OCI-LY3 (cell line): ENCODE data around the gene SLC6A9.

Source experiments
- H2AFZ ChIP-seq: fragments of 200-600, 300-600 bp; shearing (Covaris generic); 2 replicates; pipeline ENCODE4 v1.6.0; 2014; ENCODE audit warnings: antibody characterized with exemption, low read depth, low read length
- H3K27ac ChIP-seq: fragments of 200-600, 300-600 bp; sonication (generic); 2 replicates; pipeline ENCODE4 v1.5.1; 2014; ENCODE audit warnings: mild to moderate bottlenecking, low read length, moderate library complexity, mixed read lengths
- H3K27me3 ChIP-seq: fragments of 200-600, 300-600 bp; sonication (generic); 2 replicates; pipeline ENCODE4 v1.6.1; 2014; ENCODE audit warnings: low read depth, low read length, mixed read lengths
- H3K36me3 ChIP-seq: fragments of 200-600, 300-600 bp; sonication (generic); replicated peaks from 2 replicates; pipeline ENCODE3; 2014; ENCODE audit warnings: low read depth, low read length, mixed read lengths
- H3K4me1 ChIP-seq: fragments of 300-600, 200-600 bp; sonication (generic); 2 replicates; pipeline ENCODE4 v1.6.1; 2014; ENCODE audit warnings: low read length, mixed read lengths
- H3K4me2 ChIP-seq: fragments of 200-600, 300-600 bp; sonication (generic); 2 replicates; pipeline ENCODE4 v1.6.1; 2014; ENCODE audit warnings: low read length, mixed read lengths
- H3K4me3 ChIP-seq: fragments of 300-600, 200-600 bp; sonication (generic); 2 replicates; pipeline ENCODE4 v1.5.1; 2014; ENCODE audit warnings: antibody characterized with exemption, mild to moderate bottlenecking, low read length, moderate library complexity
- H3K79me2 ChIP-seq: fragments of 300-600, 200-600 bp; shearing (Covaris generic); 2 replicates; pipeline ENCODE4 v1.6.1; 2014; ENCODE audit warnings: mild to moderate bottlenecking, low read length, mixed read lengths
- H3K9ac ChIP-seq: fragments of 300-600, 200-600 bp; shearing (Covaris generic); 2 replicates; pipeline ENCODE4 v1.6.0; 2014; ENCODE audit warnings: mild to moderate bottlenecking, low read length, moderate library complexity
- H3K9me3 ChIP-seq: fragments of 200-600, 300-600 bp; shearing (Covaris generic); 2 replicates; pipeline ENCODE4 v1.6.1; 2014; ENCODE audit warnings: low read length, mixed read lengths; ENCODE audit not compliant: insufficient read depth
- H4K20me1 ChIP-seq: fragments of 200-600, 300-600 bp; sonication (generic); 2 replicates; pipeline ENCODE4 v1.6.1; 2016; ENCODE audit warnings: low read length, mixed read lengths; ENCODE audit not compliant: insufficient read depth
- CTCF ChIP-seq: fragments of 200-600, 300-600 bp; sonication (generic); IDR thresholded peaks from 2 replicates; pipeline ENCODE4 v1.5.1; 2014; ENCODE audit warnings: antibody characterized with exemption, low read length, low read depth
- EZH2phosphoT487 ChIP-seq: fragments of 200-600 bp; shearing (Covaris generic); IDR thresholded peaks from 2 replicates; pipeline ENCODE4 v1.6.1; 2018; ENCODE audit warnings: antibody characterized with exemption, mixed run types, low read depth

Gene SLC6A9

GRCh38 chr1:44062656-44063179, 31.5 kb upstream of the SLC6A9 start:
- H3K27me3 ChIP-seq, result peaks cover 8% of the 10 kb centered on the region; the same call in 1 of the 2 replicates
- no peaks in the 10 kb centered on the region for H3K36me3 ChIP-seq

GRCh38 chr1:44061857-44062256, 30.6 kb upstream of the SLC6A9 start:
- no peak overlapping the region for H3K27ac ChIP-seq
- H4K20me1 ChIP-seq, result no peaks in the 10 kb centered on the region
- H3K9me3 ChIP-seq, result no peaks in the 10 kb centered on the region
- H3K9ac ChIP-seq, result no peak overlapping the region
- no peak overlapping the region for H3K4me3 ChIP-seq
- no peaks in the 10 kb centered on the region for H3K4me1 ChIP-seq
- no peak overlapping the region for H3K4me2 ChIP-seq
- no peak overlapping the region for H2AFZ ChIP-seq
- peaks cover 8% of the 10 kb centered on the region; the same call in 1 of the 2 replicates for H3K27me3 ChIP-seq
- no peak for TF ChIP-seq CTCF
- no peaks in the 10 kb centered on the region for H3K79me2 ChIP-seq
- no peaks in the 10 kb centered on the region for H3K36me3 ChIP-seq

More at GRCh38 chr1:44062656-44063179, 31.5 kb upstream of the SLC6A9 start:
- peaks cover 7% of the 10 kb centered on the region for H3K4me1 ChIP-seq
- no peaks in the 10 kb centered on the region for H3K79me2 ChIP-seq
- no peaks in the 10 kb centered on the region for H4K20me1 ChIP-seq
- H3K9ac ChIP-seq, result no peak overlapping the region
- no peak overlapping the region for H3K4me2 ChIP-seq
- H2AFZ ChIP-seq, result no peak overlapping the region
- H3K4me3 ChIP-seq, result no peak overlapping the region
- H3K27ac ChIP-seq, result no peak overlapping the region
- H3K9me3 ChIP-seq, result no peaks in the 10 kb centered on the region
- no peak for TF ChIP-seq CTCF
- no peak for TF ChIP-seq EZH2phosphoT487

GRCh38 chr1:44060830-44061267, 29.6 kb upstream of the SLC6A9 start:
- Histone ChIP-seq H3K36me3 (no peaks in the 10 kb centered on the region), H2AFZ (no peak overlapping the region), H3K79me2 (no peaks in the 10 kb centered on the region), H3K4me3 (no peak overlapping the region), H3K27me3 (peaks cover 4% of the 10 kb centered on the region; the same call in 1 of the 2 replicates), H3K4me1 (no peaks in the 10 kb centered on the region), H4K20me1 (no peaks in the 10 kb centered on the region), H3K9ac (no peak overlapping the region), H3K4me2 (no peak overlapping the region), H3K27ac (no peak overlapping the region), H3K9me3 (no peaks in the 10 kb centered on the region)
- TF ChIP-seq EZH2phosphoT487 (no peak), CTCF (no peak)

- no peak overlapping the region for H3K4me3 ChIP-seq
- no peak overlapping the region for H3K4me2 ChIP-seq
- no peak overlapping the region for H3K9ac ChIP-seq
- H3K27me3 ChIP-seq, result peaks cover 4% of the 10 kb centered on the region; the same call in 1 of the 2 replicates
- no peaks in the 10 kb centered on the region for H3K36me3 ChIP-seq
- TF ChIP-seq CTCF, result no peak
- no peak for TF ChIP-seq EZH2phosphoT487
- no peaks in the 10 kb centered on the region for H3K9me3 ChIP-seq
- H3K79me2 ChIP-seq, result no peaks in the 10 kb centered on the region
- no peak overlapping the region for H2AFZ ChIP-seq
- no peaks in the 10 kb centered on the region for H4K20me1 ChIP-seq
- no peaks in the 10 kb centered on the region for H3K4me1 ChIP-seq
- no peak overlapping the region for H3K27ac ChIP-seq
Measured at GRCh38 chr1:44059664-44060355, 28.5 kb upstream of the SLC6A9 start.
